ENCODE data around the gene MFSD11.

The MFSD11 gene

GRCh38 chr17:76816590-76817135 is 78.7 kb downstream of the MFSD11 start:
- DNase-seq = peak; percentile 34 to 45 (median 35)
- Mint-ChIP-seq H3K9me3 (no peaks in the 10 kb centered on the region), H3K36me3 (ENCODE audit: insufficient read depth) (no peaks in the 10 kb centered on the region), H3K4me1 (ENCODE audit: low read depth in 2 of 2) (peaks cover 5 to 6% of the 10 kb centered on the region in 2 donors), H3K27me3 (peaks cover 16 to 38% of the 10 kb centered on the region in 2 donors), H3K4me3 (no peak overlapping the region), H3K27ac (no peak overlapping the region)
- peak; percentile 86 for ATAC-seq (replicated peaks)

GRCh38 chr17:76820039-76820438 is 82.1 kb downstream of the MFSD11 start:
- H3K4me1 Mint-ChIP-seq (ENCODE audit: low read depth in 2 of 2) = peaks cover 5 to 6% of the 10 kb centered on the region in 2 donors
- H3K4me3 Mint-ChIP-seq = no peak overlapping the region
- no peaks in the 10 kb centered on the region for H3K9me3 Mint-ChIP-seq
- DNase-seq (no peak), ATAC-seq (replicated peaks) (no peak)
- H3K36me3 Mint-ChIP-seq (ENCODE audit: insufficient read depth) = no peaks in the 10 kb centered on the region
- peaks cover 11 to 38% of the 10 kb centered on the region in 2 donors for H3K27me3 Mint-ChIP-seq
- no peak overlapping the region for H3K27ac Mint-ChIP-seq

- no peak overlapping the region for H3K4me3 Mint-ChIP-seq
- no peak for ATAC-seq (replicated peaks)
- H3K27me3 Mint-ChIP-seq = peaks cover 11 to 34% of the 10 kb centered on the region in 2 donors
- no peaks in the 10 kb centered on the region for H3K36me3 Mint-ChIP-seq (ENCODE audit: insufficient read depth)
- no peak overlapping the region for H3K27ac Mint-ChIP-seq
- DNase-seq = no peak
- peaks cover 5 to 6% of the 10 kb centered on the region in 2 donors for H3K4me1 Mint-ChIP-seq (ENCODE audit: low read depth in 2 of 2)
- no peaks in the 10 kb centered on the region for H3K9me3 Mint-ChIP-seq
These were observed 82.6 kb downstream of the MFSD11 start for GRCh38 chr17:76820561-76820960.

GRCh38 chr17:76822184-76822778 is 84.4 kb downstream of the MFSD11 start:
- no peak for ATAC-seq (replicated peaks)
- Mint-ChIP-seq H3K36me3 (ENCODE audit: insufficient read depth) (no peaks in the 10 kb centered on the region), H3K4me3 (no peak overlapping the region), H3K4me1 (ENCODE audit: low read depth in 2 of 2) (no peaks in the 10 kb centered on the region), H3K9me3 (no peaks in the 10 kb centered on the region), H3K27me3 (peaks cover 11 to 49% of the 10 kb centered on the region in 2 donors), H3K27ac (no peak overlapping the region)
- no peak for DNase-seq

- Mint-ChIP-seq H3K4me3 (no peak overlapping the region), H3K27ac (no peak overlapping the region), H3K36me3 (ENCODE audit: insufficient read depth) (no peaks in the 10 kb centered on the region), H3K4me1 (ENCODE audit: low read depth in 2 of 2) (no peaks in the 10 kb centered on the region), H3K9me3 (no peaks in the 10 kb centered on the region), H3K27me3 (peaks cover 7 to 61% of the 10 kb centered on the region in 2 donors)
- ATAC-seq (replicated peaks) = no peak
- DNase-seq = no peak
These were observed 86.2 kb downstream of the MFSD11 start for GRCh38 chr17:76824093-76824492.

GRCh38 chr17:76826330-76827068 is 88.6 kb downstream of the MFSD11 start:
- DNase-seq (no peak), ATAC-seq (replicated peaks) (no peak)
- H3K36me3 Mint-ChIP-seq (ENCODE audit: insufficient read depth) = no peaks in the 10 kb centered on the region
- no peak overlapping the region for H3K4me3 Mint-ChIP-seq
- no peak overlapping the region for H3K27ac Mint-ChIP-seq
- H3K9me3 Mint-ChIP-seq = no peaks in the 10 kb centered on the region
- H3K27me3 Mint-ChIP-seq = peaks cover 0 to 52% of the 10 kb centered on the region in 2 donors
- H3K4me1 Mint-ChIP-seq (ENCODE audit: low read depth in 2 of 2) = no peaks in the 10 kb centered on the region

- H3K4me1 Mint-ChIP-seq (ENCODE audit: low read depth in 2 of 2) = no peaks in the 10 kb centered on the region
- ATAC-seq (replicated peaks) = no peak
- H3K9me3 Mint-ChIP-seq = no peaks in the 10 kb centered on the region
- no peak for DNase-seq
- peaks cover 0 to 47% of the 10 kb centered on the region in 2 donors for H3K27me3 Mint-ChIP-seq
- no peak overlapping the region for H3K4me3 Mint-ChIP-seq
- no peak overlapping the region for H3K27ac Mint-ChIP-seq
- no peaks in the 10 kb centered on the region for H3K36me3 Mint-ChIP-seq (ENCODE audit: insufficient read depth)
These were observed 89.8 kb downstream of the MFSD11 start for GRCh38 chr17:76827736-76828135.

Measured in effector memory CD8-positive, alpha-beta T cell (primary cell).